Neural cell (in vitro differentiated cells): ENCODE measurements around the gene RGS3. TPM values are rescaled to one million over a fixed set of nuclear protein-coding genes. Genes with fewer than 3 reads are reported as not detected.

Source experiments
- H2AFZ ChIP-seq: fragments of 200-600, 300-800 bp; sonication (generic), shearing (Covaris generic); 2 replicates; pipeline ENCODE4 v1.6.0; 2014; ENCODE audit warnings: low read depth, mild to moderate bottlenecking, antibody characterized with exemption, low read length, moderate library complexity
- H3F3A ChIP-seq: fragments of 200-600 bp; shearing (Covaris generic); 2 replicates; pipeline ENCODE4 v1.6.1; 2016; ENCODE audit warnings: mild to moderate bottlenecking, moderate library complexity, mixed read lengths, antibody characterized with exemption, low read length; ENCODE audit not compliant: insufficient read depth, poor library complexity, severe bottlenecking
- H3K27ac ChIP-seq: fragments of 200-600, 300-800 bp; sonication (generic), shearing (Covaris generic); 2 replicates; pipeline ENCODE4 v1.5.1; 2014; ENCODE audit warnings: mild to moderate bottlenecking, low read length, moderate library complexity
- H3K27me3 ChIP-seq: fragments of 300-800, 200-600 bp; sonication (generic), shearing (Covaris generic); 2 replicates; pipeline ENCODE4 v1.6.0; 2014; ENCODE audit warnings: mild to moderate bottlenecking, low read depth, low read length, moderate library complexity; ENCODE audit not compliant: insufficient read depth
- H3K36me3 ChIP-seq: fragments of 300-800, 200-600 bp; sonication (generic), shearing (Covaris generic); 2 replicates; pipeline ENCODE4 v1.5.1; 2014; ENCODE audit warnings: mild to moderate bottlenecking, antibody characterized with exemption, low read length, moderate library complexity; ENCODE audit not compliant: insufficient read depth
- H3K4me2 ChIP-seq: fragments of 300-800, 200-600 bp; sonication (generic), shearing (Covaris generic); 2 replicates; pipeline ENCODE4 v1.6.0; 2014; ENCODE audit warnings: mild to moderate bottlenecking, low read length
- H3K4me3 ChIP-seq: fragments of 300-800, 200-600 bp; sonication (generic), shearing (Covaris generic); 2 replicates; pipeline ENCODE4 v1.5.1; 2014; ENCODE audit warnings: mild to moderate bottlenecking, low read length, moderate library complexity
- H3K79me2 ChIP-seq: fragments of 200-600 bp; shearing (Covaris generic); replicated peaks from 2 replicates; pipeline ENCODE4 v1.6.0; 2014; ENCODE audit warnings: mild to moderate bottlenecking, low read length, moderate library complexity; ENCODE audit not compliant: insufficient read depth
- H3K9ac ChIP-seq: fragments of 300-800, 200-600 bp; sonication (generic), shearing (Covaris generic); 2 replicates; pipeline ENCODE4 v1.6.1; 2016; ENCODE audit warnings: mild to moderate bottlenecking, low read length, mixed read lengths
- H3K9me2 ChIP-seq: fragments of 200-600 bp; shearing (Covaris generic); 2 replicates; pipeline ENCODE4 v1.6.1; 2016; ENCODE audit warnings: mild to moderate bottlenecking, low read length, mixed read lengths; ENCODE audit not compliant: insufficient read depth
- H3K9me3 ChIP-seq: fragments of 200-600, 300-800 bp; sonication (generic), shearing (Covaris generic); 2 replicates; pipeline ENCODE4 v1.6.1; 2016; ENCODE audit warnings: mild to moderate bottlenecking, mixed run types, low read length, moderate library complexity, mixed read lengths
- H4K20me1 ChIP-seq: fragments of 200-600 bp; shearing (Covaris generic); 2 replicates; pipeline ENCODE4 v1.6.1; 2016; ENCODE audit warnings: mild to moderate bottlenecking, mixed run types; ENCODE audit not compliant: insufficient read depth
- CTCF ChIP-seq: fragments of 450-650 bp; IDR thresholded peaks from 2 replicates; pipeline ENCODE4 v1.5.1; 2014; ENCODE audit warnings: antibody characterized with exemption, mild to moderate bottlenecking, moderate library complexity; ENCODE audit not compliant: poor library complexity, severe bottlenecking
- EP300 ChIP-seq: fragments of 450-650 bp; conservative IDR thresholded peaks from 2 replicates; pipeline ENCODE4 v1.6.1; 2014; ENCODE audit warnings: antibody characterized with exemption, mild to moderate bottlenecking, moderate library complexity; ENCODE audit not compliant: poor library complexity, severe bottlenecking
- EZH2 ChIP-seq: fragments of 200-600, 300-800 bp; shearing (Covaris generic), sonication (generic); IDR thresholded peaks from 2 replicates; pipeline ENCODE4 v1.6.1; 2014; ENCODE audit warnings: antibody characterized with exemption, low read length, borderline replicate concordance, mild to moderate bottlenecking; ENCODE audit not compliant: insufficient read depth, poor library complexity, severe bottlenecking
- MXI1 ChIP-seq: fragments of 450-650 bp; conservative IDR thresholded peaks from 2 replicates; pipeline ENCODE4 v1.6.1; 2014; ENCODE audit warnings: antibody characterized with exemption, mild to moderate bottlenecking; ENCODE audit not compliant: poor library complexity, severe bottlenecking
- POLR2AphosphoS5 ChIP-seq: IDR thresholded peaks from 2 replicates; pipeline ENCODE4 v1.6.1; 2012
- RAD21 ChIP-seq: fragments of 450-650 bp; conservative IDR thresholded peaks from 2 replicates; pipeline ENCODE4 v1.6.1; 2014; ENCODE audit warnings: antibody characterized with exemption, mild to moderate bottlenecking, moderate library complexity
- REST ChIP-seq: IDR thresholded peaks from 2 replicates; pipeline ENCODE4 v1.6.1; 2012; ENCODE audit warnings: borderline replicate concordance
- SMC3 ChIP-seq: fragments of 450-650 bp; conservative IDR thresholded peaks from 2 replicates; pipeline ENCODE4 v1.6.1; 2014; ENCODE audit warnings: antibody characterized with exemption, mild to moderate bottlenecking, moderate library complexity; ENCODE audit not compliant: poor library complexity
- TAF1 ChIP-seq: IDR thresholded peaks from 2 replicates; pipeline ENCODE4 v1.6.1; 2012; ENCODE audit warnings: low read depth
- polyA plus RNA-seq: library from polyadenylated mRNA; depleted of rRNA; stranded (reverse); fragments of >200 nt; gene quantifications from 2 replicates; pipeline ENCODE4 v1.2.3, GENCODE V29; 2014

Gene RGS3
- polyA plus RNA-seq, 1 donor from 2014 or later = 25.3 TPM

GRCh38 chr9:113461285-113461684, 2.2 kb upstream of the RGS3 start:
- no peaks in the 10 kb centered on the region for H4K20me1 ChIP-seq
- H3K36me3 ChIP-seq = no peaks in the 10 kb centered on the region
- no peaks in the 10 kb centered on the region for H3F3A ChIP-seq
- TF ChIP-seq CTCF = no peak
- no peak for TF ChIP-seq EZH2
- TF ChIP-seq MXI1 = no peak
- TF ChIP-seq RAD21 = no peak
- no peak for TF ChIP-seq TAF1
- no peak for TF ChIP-seq REST
- no peak for TF ChIP-seq SMC3
- TF ChIP-seq POLR2AphosphoS5 = no peak
- TF ChIP-seq EP300 = no peak
- H3K9ac ChIP-seq = no peak overlapping the region
- H3K4me3 ChIP-seq = no peak overlapping the region
- H2AFZ ChIP-seq = no peak overlapping the region
- peaks cover 13% of the 10 kb centered on the region for H3K27me3 ChIP-seq
- H3K4me2 ChIP-seq = no peak overlapping the region
- H3K9me2 ChIP-seq = no peaks in the 10 kb centered on the region
- H3K27ac ChIP-seq = no peak overlapping the region
- no peaks in the 10 kb centered on the region for H3K79me2 ChIP-seq
- H3K9me3 ChIP-seq = no peaks in the 10 kb centered on the region

DNA sequence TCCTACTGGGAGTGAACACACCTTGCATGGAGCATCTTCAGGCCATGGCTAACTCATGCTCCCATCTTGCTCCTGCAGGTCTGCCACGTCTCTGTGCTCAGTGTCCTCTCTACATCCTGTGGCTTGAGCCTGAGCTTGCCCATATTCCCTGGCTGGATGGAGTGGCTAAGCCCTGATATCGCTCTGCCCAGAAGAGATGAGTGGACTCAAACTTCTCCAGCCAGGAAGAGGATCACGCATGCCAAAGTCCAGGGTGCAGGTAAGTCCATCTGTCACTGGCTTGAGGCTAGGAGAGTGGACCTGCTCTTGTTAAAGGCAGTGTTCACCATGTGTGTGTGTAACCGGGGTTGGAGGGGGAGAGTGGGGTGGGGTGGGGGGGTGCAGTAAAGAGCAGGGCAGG, 1.6 kb upstream of the RGS3 start:
- Histone ChIP-seq H3K4me3 (no peak overlapping the region), H3K27ac (no peak overlapping the region), H4K20me1 (no peaks in the 10 kb centered on the region), H2AFZ (no peak overlapping the region), H3K9me2 (no peaks in the 10 kb centered on the region), H3F3A (no peaks in the 10 kb centered on the region), H3K27me3 (peaks cover 13% of the 10 kb centered on the region), H3K9ac (no peak overlapping the region), H3K36me3 (no peaks in the 10 kb centered on the region), H3K79me2 (no peaks in the 10 kb centered on the region), H3K9me3 (no peaks in the 10 kb centered on the region), H3K4me2 (no peak overlapping the region)
- no peak for TF ChIP-seq SMC3
- no peak for TF ChIP-seq MXI1

GRCh38 chr9:113462781-113463286, 693 bp upstream of the RGS3 start:
- Histone ChIP-seq H3F3A (no peaks in the 10 kb centered on the region), H3K4me3 (peak overlapping the region; percentile 61), H3K4me2 (no peak overlapping the region), H2AFZ (no peak overlapping the region), H3K27me3 (peaks cover 13% of the 10 kb centered on the region), H3K79me2 (no peaks in the 10 kb centered on the region), H3K9ac (no peak overlapping the region), H4K20me1 (no peaks in the 10 kb centered on the region), H3K36me3 (no peaks in the 10 kb centered on the region), H3K9me2 (no peaks in the 10 kb centered on the region), H3K9me3 (no peaks in the 10 kb centered on the region), H3K27ac (no peak overlapping the region)
- no peak for TF ChIP-seq CTCF
- no peak for TF ChIP-seq RAD21
- TF ChIP-seq EZH2 = no peak
